ENCODE results near the gene MSH2. TPM values are rescaled to one million over a fixed set of nuclear protein-coding genes. Genes with fewer than 3 reads are reported as not detected.
A peak's percentile ranks its signal among the peaks of the same experiment; 100 is the strongest.

Gene MSH2
- total and polyA plus RNA-seq, 2 of the 13 experiments (the other 11 are each of a cell fraction or from before 2014, with no cell fraction given), result 19.9 to 76.3 TPM

DNA sequence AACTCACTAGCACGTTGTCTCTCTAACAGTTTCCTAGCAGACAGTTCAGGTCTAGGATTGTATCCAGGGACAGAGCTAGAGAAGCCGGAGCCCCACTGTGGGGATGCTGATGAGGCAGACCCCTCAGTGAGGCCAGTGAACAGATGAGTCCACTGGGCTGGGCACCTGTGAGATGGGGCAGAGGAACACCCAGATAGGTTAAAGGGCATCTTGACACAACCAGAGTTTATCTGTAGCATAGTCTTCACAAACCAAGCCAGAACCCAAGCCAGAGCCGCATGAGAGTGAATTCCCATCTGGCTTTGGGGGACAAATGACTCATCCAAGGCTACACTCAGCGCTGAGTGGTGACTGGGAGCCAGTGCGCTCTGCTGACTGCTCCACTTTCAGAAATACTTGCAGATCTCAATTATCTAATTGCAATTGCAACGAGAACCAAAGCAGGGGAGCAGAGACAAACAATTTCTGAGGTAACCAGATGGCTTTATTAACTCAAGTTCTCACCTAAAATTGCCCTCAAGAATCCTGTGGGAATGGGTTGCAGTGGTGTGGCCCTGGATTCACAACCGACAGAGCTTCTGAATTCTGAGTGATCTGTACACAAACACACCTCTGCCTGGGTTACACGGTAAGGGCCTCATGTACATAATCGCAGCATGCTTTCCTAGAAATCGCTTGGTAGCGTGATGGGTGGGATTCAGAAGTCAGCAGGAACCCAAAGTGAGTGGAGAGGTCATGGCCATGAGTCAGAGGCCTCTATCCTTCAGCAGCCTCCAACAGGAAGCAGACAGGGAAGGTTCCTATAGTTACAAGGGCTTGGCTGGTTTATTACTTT, 48.7 kb upstream of the MSH2 start (continued):
- TF ChIP-seq, protein P1, sequence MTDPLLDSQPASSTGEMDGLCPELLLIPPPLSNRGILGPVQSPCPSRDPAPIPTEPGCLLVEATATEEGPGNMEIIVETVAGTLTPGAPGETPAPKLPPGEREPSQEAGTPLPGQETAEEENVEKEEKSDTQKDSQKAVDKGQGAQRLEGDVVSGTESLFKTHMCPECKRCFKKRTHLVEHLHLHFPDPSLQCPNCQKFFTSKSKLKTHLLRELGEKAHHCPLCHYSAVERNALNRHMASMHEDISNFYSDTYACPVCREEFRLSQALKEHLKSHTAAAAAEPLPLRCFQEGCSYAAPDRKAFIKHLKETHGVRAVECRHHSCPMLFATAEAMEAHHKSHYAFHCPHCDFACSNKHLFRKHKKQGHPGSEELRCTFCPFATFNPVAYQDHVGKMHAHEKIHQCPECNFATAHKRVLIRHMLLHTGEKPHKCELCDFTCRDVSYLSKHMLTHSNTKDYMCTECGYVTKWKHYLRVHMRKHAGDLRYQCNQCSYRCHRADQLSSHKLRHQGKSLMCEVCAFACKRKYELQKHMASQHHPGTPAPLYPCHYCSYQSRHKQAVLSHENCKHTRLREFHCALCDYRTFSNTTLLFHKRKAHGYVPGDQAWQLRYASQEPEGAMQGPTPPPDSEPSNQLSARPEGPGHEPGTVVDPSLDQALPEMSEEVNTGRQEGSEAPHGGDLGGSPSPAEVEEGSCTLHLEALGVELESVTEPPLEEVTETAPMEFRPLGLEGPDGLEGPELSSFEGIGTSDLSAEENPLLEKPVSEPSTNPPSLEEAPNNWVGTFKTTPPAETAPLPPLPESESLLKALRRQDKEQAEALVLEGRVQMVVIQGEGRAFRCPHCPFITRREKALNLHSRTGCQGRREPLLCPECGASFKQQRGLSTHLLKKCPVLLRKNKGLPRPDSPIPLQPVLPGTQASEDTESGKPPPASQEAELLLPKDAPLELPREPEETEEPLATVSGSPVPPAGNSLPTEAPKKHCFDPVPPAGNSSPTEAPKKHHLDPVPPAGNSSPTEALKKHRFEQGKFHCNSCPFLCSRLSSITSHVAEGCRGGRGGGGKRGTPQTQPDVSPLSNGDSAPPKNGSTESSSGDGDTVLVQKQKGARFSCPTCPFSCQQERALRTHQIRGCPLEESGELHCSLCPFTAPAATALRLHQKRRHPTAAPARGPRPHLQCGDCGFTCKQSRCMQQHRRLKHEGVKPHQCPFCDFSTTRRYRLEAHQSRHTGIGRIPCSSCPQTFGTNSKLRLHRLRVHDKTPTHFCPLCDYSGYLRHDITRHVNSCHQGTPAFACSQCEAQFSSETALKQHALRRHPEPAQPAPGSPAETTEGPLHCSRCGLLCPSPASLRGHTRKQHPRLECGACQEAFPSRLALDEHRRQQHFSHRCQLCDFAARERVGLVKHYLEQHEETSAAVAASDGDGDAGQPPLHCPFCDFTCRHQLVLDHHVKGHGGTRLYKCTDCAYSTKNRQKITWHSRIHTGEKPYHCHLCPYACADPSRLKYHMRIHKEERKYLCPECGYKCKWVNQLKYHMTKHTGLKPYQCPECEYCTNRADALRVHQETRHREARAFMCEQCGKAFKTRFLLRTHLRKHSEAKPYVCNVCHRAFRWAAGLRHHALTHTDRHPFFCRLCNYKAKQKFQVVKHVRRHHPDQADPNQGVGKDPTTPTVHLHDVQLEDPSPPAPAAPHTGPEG (CRISPR knock-in tag; IDR thresholded peaks at IDR 0.05), result no peak
- TF ChIP-seq RBFOX2 (IDR thresholded peaks at IDR 0.05; ENCODE audit: low read depth, low read length) (no peak), CSRNP2 (CRISPR knock-in tag; conservative IDR thresholded peaks at IDR 0.05; ENCODE audit: low read depth) (no peak), ZNF430 (CRISPR knock-in tag; IDR thresholded peaks at IDR 0.05) (no peak), RAD21 (CRISPR knock-in tag; IDR thresholded peaks at IDR 0.05) (no peak), HNRNPH1 (optimal IDR thresholded peaks at IDR 0.05; ENCODE audit: low read depth, low read length) (no peak), SATB2 (CRISPR knock-in tag; IDR thresholded peaks at IDR 0.05) (no peak), NR2F1 (CRISPR knock-in tag; IDR thresholded peaks at IDR 0.05) (peak; percentile 59 to 61; a peak in 3 of 4 replicates), THAP11 (CRISPR knock-in tag; IDR thresholded peaks at IDR 0.05) (peak; percentile 54; the same call in 1 of the 2 replicates), THAP8 (CRISPR knock-in tag; IDR thresholded peaks at IDR 0.05; ENCODE audit: borderline replicate concordance) (no peak), ETV6 (CRISPR knock-in tag; conservative IDR thresholded peaks at IDR 0.05) (no peak), MTF1 (CRISPR knock-in tag; IDR thresholded peaks at IDR 0.05) (no peak), SMAD1 (CRISPR knock-in tag; IDR thresholded peaks at IDR 0.05; ENCODE audit: borderline replicate concordance, low read depth) (no peak), ZNF577 (CRISPR knock-in tag; IDR thresholded peaks at IDR 0.05; ENCODE audit: borderline replicate concordance, low read depth) (no peak), HOXA3 (CRISPR knock-in tag; IDR thresholded peaks at IDR 0.05) (no peak), ZNF781 (CRISPR knock-in tag; IDR thresholded peaks at IDR 0.05; ENCODE audit: borderline replicate concordance, not compliant biosample characterization) (no peak), PHF5A (CRISPR knock-in tag; IDR thresholded peaks at IDR 0.05; ENCODE audit: low read depth, unreplicated experiment) (no peak), PRMT3 (CRISPR knock-in tag; IDR thresholded peaks at IDR 0.05; ENCODE audit: borderline replicate concordance, low read depth) (no peak), ZNF446 (CRISPR knock-in tag; IDR thresholded peaks at IDR 0.05) (no peak)
- TF ChIP-seq, protein P2, sequence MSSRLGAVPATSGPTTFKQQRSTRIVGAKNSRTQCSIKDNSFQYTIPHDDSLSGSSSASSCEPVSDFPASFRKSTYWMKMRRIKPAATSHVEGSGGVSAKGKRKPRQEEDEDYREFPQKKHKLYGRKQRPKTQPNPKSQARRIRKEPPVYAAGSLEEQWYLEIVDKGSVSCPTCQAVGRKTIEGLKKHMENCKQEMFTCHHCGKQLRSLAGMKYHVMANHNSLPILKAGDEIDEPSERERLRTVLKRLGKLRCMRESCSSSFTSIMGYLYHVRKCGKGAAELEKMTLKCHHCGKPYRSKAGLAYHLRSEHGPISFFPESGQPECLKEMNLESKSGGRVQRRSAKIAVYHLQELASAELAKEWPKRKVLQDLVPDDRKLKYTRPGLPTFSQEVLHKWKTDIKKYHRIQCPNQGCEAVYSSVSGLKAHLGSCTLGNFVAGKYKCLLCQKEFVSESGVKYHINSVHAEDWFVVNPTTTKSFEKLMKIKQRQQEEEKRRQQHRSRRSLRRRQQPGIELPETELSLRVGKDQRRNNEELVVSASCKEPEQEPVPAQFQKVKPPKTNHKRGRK (CRISPR knock-in tag; IDR thresholded peaks at IDR 0.05), result no peak
